Neural progenitor cell (in vitro differentiated cells): ENCODE results near the gene ABHD2. TPM values are rescaled to one million over a fixed set of nuclear protein-coding genes. Genes with fewer than 3 reads are reported as not detected.

Experiments used
- DNase-seq: peaks from one replicate; pipeline ENCODE4 v3.0.0-alpha.2; 2016; ENCODE audit warnings: low spot score
- H2AFZ ChIP-seq: fragments of 200-600 bp; sonication (generic); replicated peaks from 2 replicates; pipeline ENCODE4 v1.6.1; 2016; ENCODE audit warnings: antibody characterized with exemption
- H3F3A ChIP-seq: fragments of 200-600 bp; sonication (generic); 2 replicates; pipeline ENCODE4 v1.6.1; 2016; ENCODE audit warnings: antibody characterized with exemption, low read depth
- H3K27ac ChIP-seq: fragments of 200-600 bp; sonication (generic); 2 replicates; pipeline ENCODE4 v1.5.1; 2016; ENCODE audit warnings: mild to moderate bottlenecking
- H3K27me3 ChIP-seq: fragments of 200-600 bp; sonication (generic); 2 replicates; pipeline ENCODE4 v1.6.1; 2016; ENCODE audit warnings: mild to moderate bottlenecking, moderate library complexity
- H3K36me3 ChIP-seq: fragments of 200-600 bp; sonication (generic); 2 replicates; pipeline ENCODE4 v1.5.1; 2016
- H3K4me1 ChIP-seq: fragments of 200-600 bp; sonication (generic); 2 replicates; pipeline ENCODE4 v1.6.1; 2016; ENCODE audit warnings: mixed run types
- H3K4me2 ChIP-seq: fragments of 200-600 bp; sonication (generic); 2 replicates; pipeline ENCODE4 v1.6.1; 2016
- H3K4me3 ChIP-seq: fragments of 200-600 bp; sonication (generic); 2 replicates; pipeline ENCODE4 v1.5.1; 2016
- H3K79me2 ChIP-seq: fragments of 200-600 bp; sonication (generic); 2 replicates; pipeline ENCODE4 v1.6.1; 2016; ENCODE audit warnings: low read depth
- H3K9ac ChIP-seq: fragments of 200-600 bp; sonication (generic); 2 replicates; pipeline ENCODE4 v1.6.1; 2016
- H3K9me3 ChIP-seq: fragments of 200-600 bp; sonication (generic); 2 replicates; pipeline ENCODE4 v1.5.1; 2016; ENCODE audit warnings: low read depth
- H4K20me1 ChIP-seq: fragments of 200-600 bp; sonication (generic); 2 replicates; pipeline ENCODE4 v1.6.1; 2016; ENCODE audit warnings: low read depth
- H3K27ac Mint-ChIP-seq: 3 replicates; pipeline ENCODE4 v1.8.0; 2021; ENCODE audit warnings: mixed read lengths
- H3K27me3 Mint-ChIP-seq: 2 replicates; pipeline ENCODE4 v1.8.0; 2022; ENCODE audit warnings: low read depth, mild to moderate bottlenecking, inconsistent platforms, moderate library complexity, mixed read lengths; ENCODE audit not compliant: insufficient read depth
- H3K36me3 Mint-ChIP-seq: 3 replicates; pipeline ENCODE4 v1.8.0; 2021; ENCODE audit warnings: mixed read lengths
- H3K4me1 Mint-ChIP-seq: 3 replicates; pipeline ENCODE4 v1.8.0; 2021; ENCODE audit warnings: mixed read lengths
- H3K4me3 Mint-ChIP-seq: 3 replicates; pipeline ENCODE4 v1.8.0; 2021; ENCODE audit warnings: mild to moderate bottlenecking, moderate library complexity, mixed read lengths
- H3K9me3 Mint-ChIP-seq: 3 replicates; pipeline ENCODE4 v1.8.0; 2020; ENCODE audit warnings: mixed read lengths
- CTCF ChIP-seq: fragments of 200-600 bp; sonication (generic); IDR thresholded peaks from 2 replicates; pipeline ENCODE4 v1.5.1; 2017; ENCODE audit warnings: antibody characterized with exemption, mild to moderate bottlenecking
- EZH2 ChIP-seq: fragments of 200-600 bp; sonication (generic); IDR thresholded peaks from 2 replicates; pipeline ENCODE4 v1.6.1; 2017; ENCODE audit warnings: antibody characterized with exemption, mild to moderate bottlenecking, moderate library complexity
- EZH2phosphoT487 ChIP-seq: fragments of 200-600 bp; sonication (generic); IDR thresholded peaks from 2 replicates; pipeline ENCODE4 v1.6.1; 2017; ENCODE audit warnings: antibody characterized with exemption
- total RNA-seq: library from RNA; depleted of rRNA; stranded (reverse); fragments of >200 nt; gene quantifications from 2 replicates; pipeline ENCODE4 v1.2.3, GENCODE V29; 2015; ENCODE audit warnings: low replicate concordance

Gene ABHD2
- total RNA-seq, 1 donor from 2014 or later: 10.9 TPM

- no peak overlapping the region for H3K27ac Mint-ChIP-seq
- TF ChIP-seq EZH2 (no peak), CTCF (no peak)
These were observed 90.2 kb downstream of the ABHD2 start for GRCh38 chr15:89178307-89178977.

GRCh38 chr15:89179966-89180875 lies 92.0 kb downstream of the ABHD2 start:
- Histone ChIP-seq H3K27ac (no peak overlapping the region), H3K4me1 (no peaks in the 10 kb centered on the region), H3K27me3 (no peaks in the 10 kb centered on the region), H3K79me2 (no peaks in the 10 kb centered on the region), H3K36me3 (no peaks in the 10 kb centered on the region), H3F3A (no peaks in the 10 kb centered on the region), H3K9me3 (no peaks in the 10 kb centered on the region), H3K4me3 (no peak overlapping the region), H4K20me1 (no peaks in the 10 kb centered on the region), H3K4me2 (no peak overlapping the region), H2AFZ (no peak overlapping the region), H3K9ac (no peak overlapping the region)
- DNase-seq: no peak
- TF ChIP-seq EZH2phosphoT487: no peak
- TF ChIP-seq CTCF: no peak
- no peak for TF ChIP-seq EZH2
- Mint-ChIP-seq H3K9me3 (no peaks in the 10 kb centered on the region), H3K4me3 (no peak overlapping the region), H3K27me3 (peaks cover 5% of the 10 kb centered on the region), H3K27ac (no peak overlapping the region), H3K4me1 (peaks cover 8% of the 10 kb centered on the region), H3K36me3 (peaks cover 5% of the 10 kb centered on the region)

More at GRCh38 chr15:89178307-89178977, 90.2 kb downstream of the ABHD2 start:
- Histone ChIP-seq H4K20me1 (no peaks in the 10 kb centered on the region), H2AFZ (no peak overlapping the region), H3K4me3 (no peak overlapping the region), H3K27me3 (no peaks in the 10 kb centered on the region), H3K36me3 (no peaks in the 10 kb centered on the region), H3K79me2 (no peaks in the 10 kb centered on the region), H3K9me3 (no peaks in the 10 kb centered on the region), H3K27ac (no peak overlapping the region), H3K4me1 (no peaks in the 10 kb centered on the region), H3F3A (no peaks in the 10 kb centered on the region), H3K4me2 (no peak overlapping the region), H3K9ac (no peak overlapping the region)
- peaks cover 3% of the 10 kb centered on the region for H3K27me3 Mint-ChIP-seq
- no peak overlapping the region for H3K4me3 Mint-ChIP-seq
- no peak for DNase-seq
- no peaks in the 10 kb centered on the region for H3K9me3 Mint-ChIP-seq
- H3K4me1 Mint-ChIP-seq: peaks cover 8% of the 10 kb centered on the region
- H3K36me3 Mint-ChIP-seq: peaks cover 3% of the 10 kb centered on the region

- H3K4me1 ChIP-seq: no peaks in the 10 kb centered on the region
- H3K9ac ChIP-seq: no peak overlapping the region
- H3K27me3 ChIP-seq: no peaks in the 10 kb centered on the region
- no peaks in the 10 kb centered on the region for H4K20me1 ChIP-seq
- H3K4me3 ChIP-seq: no peak overlapping the region
- no peak overlapping the region for H2AFZ ChIP-seq
- no peaks in the 10 kb centered on the region for H3K36me3 ChIP-seq
- no peaks in the 10 kb centered on the region for H3K9me3 Mint-ChIP-seq
- no peak overlapping the region for H3K27ac Mint-ChIP-seq
- no peak overlapping the region for H3K27ac ChIP-seq
- H3K9me3 ChIP-seq: no peaks in the 10 kb centered on the region
- no peaks in the 10 kb centered on the region for H3K4me1 Mint-ChIP-seq
- no peak for DNase-seq
- H3K36me3 Mint-ChIP-seq: peaks cover 8% of the 10 kb centered on the region
- TF ChIP-seq EZH2phosphoT487: no peak
- TF ChIP-seq CTCF: no peak
- TF ChIP-seq EZH2: no peak
- no peak overlapping the region for H3K4me2 ChIP-seq
- no peaks in the 10 kb centered on the region for H3F3A ChIP-seq
- no peak overlapping the region for H3K4me3 Mint-ChIP-seq
- no peaks in the 10 kb centered on the region for H3K79me2 ChIP-seq
- peaks cover 2% of the 10 kb centered on the region for H3K27me3 Mint-ChIP-seq
These were observed 96.1 kb downstream of the ABHD2 start for GRCh38 chr15:89184357-89184756.
